Inflammatory macrophage treated with lipopolysaccharide for 1 hour (primary cell): ENCODE measurements around the gene MDM4.
"Not testable (repeated sequence)": the region's sequence is repeated elsewhere in the genome, so short reads cannot be mapped to it uniquely, and the experiment has no call there.

Source experiments
- DNase-seq, 2 donors: peaks; one replicate each; pipeline ENCODE4 v3.0.0-alpha.2; 2020 to 2022

Gene MDM4

GRCh38 chr1:204516180-204516879 lies at the start of gene MDM4:
Gene MDM4 (plus strand): TSS chr1:204516406. CDS start chr1:204525519, 9,113 bp downstream.
- DNase-seq, result peak; percentile 97 to 98

- peak in 1 of 2 donors; percentile 33 for DNase-seq
Measured at GRCh38 chr1:204466416-204467405, 49.5 kb upstream of the MDM4 start.

DNA sequence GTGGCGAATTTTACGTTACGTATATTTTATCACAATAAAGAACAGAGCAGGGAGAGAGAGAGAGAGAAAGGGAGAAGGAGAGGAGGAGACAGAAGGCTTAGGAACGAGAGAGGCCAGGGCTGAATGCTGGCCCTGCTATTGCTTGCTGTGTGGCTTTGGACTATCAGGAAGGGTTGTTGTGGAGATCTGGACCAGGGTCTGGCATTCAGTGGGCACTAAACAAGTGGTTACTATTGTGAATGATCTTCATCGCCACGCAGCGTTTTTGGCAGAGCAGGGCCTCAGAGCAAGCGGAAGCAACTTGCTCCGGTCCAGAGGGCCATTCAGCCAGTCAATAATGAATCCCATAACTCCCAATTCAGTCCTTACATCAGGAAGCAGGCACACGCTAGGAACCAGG lies 48.0 kb upstream of the MDM4 start:
- DNase-seq, result no peak

- no peak for DNase-seq
Measured at GRCh38 chr1:204468766-204469302, 47.4 kb upstream of the MDM4 start.

GRCh38 chr1:204469304-204469703 lies 46.9 kb upstream of the MDM4 start:
- DNase-seq, result no peak

DNA sequence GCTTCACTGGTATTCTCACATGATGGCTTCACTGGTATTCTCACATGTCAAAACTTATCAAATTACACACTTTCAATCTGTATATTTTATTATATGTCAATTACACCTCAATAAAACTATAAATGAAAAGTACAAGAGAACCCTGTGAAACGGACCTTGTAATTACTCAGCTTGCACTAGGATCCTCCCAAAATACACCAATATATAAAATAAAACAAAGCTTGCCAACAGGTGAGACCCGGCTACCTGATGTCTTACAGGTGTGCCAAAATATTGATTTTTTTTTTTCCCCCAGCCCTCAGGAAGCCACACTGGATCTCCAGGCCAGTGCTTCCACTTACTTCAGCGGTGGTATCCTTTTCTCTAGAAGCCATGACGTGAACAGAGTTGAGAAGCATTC lies 44.5 kb upstream of the MDM4 start:
- DNase-seq, result no peak

- no peak for DNase-seq
Measured at GRCh38 chr1:204472660-204473059, 43.5 kb upstream of the MDM4 start.

- no peak for DNase-seq
Measured at GRCh38 chr1:204473400-204473965, 42.7 kb upstream of the MDM4 start.

GRCh38 chr1:204475656-204476432 lies 40.4 kb upstream of the MDM4 start:
- peak; percentile 35 to 44 for DNase-seq

DNA sequence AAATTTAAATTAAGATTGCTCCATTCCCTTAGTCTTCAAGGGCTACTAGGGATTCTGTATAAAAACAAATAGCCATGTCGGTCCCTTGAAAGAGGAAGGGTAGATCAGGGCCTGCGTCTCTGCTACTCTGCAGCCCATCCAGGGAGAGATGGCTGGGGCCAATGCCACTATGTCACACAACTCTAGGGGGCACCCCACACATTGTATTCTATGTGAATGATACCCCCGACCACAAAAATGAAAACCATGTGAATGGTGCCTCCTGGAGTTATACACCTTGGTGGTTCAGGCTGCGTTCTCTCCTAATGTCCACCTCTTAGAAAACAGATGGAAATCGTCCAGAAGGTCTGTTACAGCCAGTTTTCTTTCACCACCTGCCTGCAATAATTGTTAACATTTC lies 39.6 kb upstream of the MDM4 start:
- DNase-seq, result no peak

DNA sequence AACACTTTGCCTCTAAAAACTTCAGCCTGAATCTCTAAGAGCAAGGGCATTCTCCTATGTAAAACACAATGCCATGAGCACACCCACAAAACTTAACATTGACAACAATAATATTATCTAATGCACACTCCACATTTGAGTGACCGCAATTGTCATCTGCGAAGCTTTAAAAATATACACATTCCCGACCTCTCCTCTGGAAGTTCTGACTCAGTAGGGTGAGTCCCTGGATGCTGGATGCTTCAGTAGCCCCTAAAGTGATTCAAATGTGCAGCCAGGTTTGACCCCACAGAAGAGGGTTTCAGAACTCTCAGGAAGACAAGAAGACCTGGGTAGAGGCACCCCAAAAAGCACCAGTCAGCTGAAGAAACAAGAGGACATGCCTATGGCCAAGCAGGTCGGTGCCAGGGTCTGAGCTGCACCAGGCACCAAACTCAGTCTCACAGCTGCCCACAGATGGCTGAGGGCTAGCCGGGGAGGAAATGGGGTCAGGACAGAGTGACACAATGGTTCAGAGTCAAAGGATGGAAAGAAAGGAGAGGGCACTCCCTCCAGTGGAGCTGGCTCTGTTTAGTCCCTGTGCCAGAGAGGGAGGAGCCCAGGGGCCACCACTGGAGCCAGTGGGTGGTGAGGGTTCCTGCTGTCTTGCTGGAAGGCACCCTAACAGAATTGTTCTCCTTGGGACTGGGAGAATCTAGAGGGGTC lies 39.0 kb upstream of the MDM4 start:
- no peak for DNase-seq

GRCh38 chr1:204478172-204478899 lies 37.9 kb upstream of the MDM4 start:
- no peak for DNase-seq

- no peak for DNase-seq
Measured at GRCh38 chr1:204478921-204479320, 37.3 kb upstream of the MDM4 start.

DNA sequence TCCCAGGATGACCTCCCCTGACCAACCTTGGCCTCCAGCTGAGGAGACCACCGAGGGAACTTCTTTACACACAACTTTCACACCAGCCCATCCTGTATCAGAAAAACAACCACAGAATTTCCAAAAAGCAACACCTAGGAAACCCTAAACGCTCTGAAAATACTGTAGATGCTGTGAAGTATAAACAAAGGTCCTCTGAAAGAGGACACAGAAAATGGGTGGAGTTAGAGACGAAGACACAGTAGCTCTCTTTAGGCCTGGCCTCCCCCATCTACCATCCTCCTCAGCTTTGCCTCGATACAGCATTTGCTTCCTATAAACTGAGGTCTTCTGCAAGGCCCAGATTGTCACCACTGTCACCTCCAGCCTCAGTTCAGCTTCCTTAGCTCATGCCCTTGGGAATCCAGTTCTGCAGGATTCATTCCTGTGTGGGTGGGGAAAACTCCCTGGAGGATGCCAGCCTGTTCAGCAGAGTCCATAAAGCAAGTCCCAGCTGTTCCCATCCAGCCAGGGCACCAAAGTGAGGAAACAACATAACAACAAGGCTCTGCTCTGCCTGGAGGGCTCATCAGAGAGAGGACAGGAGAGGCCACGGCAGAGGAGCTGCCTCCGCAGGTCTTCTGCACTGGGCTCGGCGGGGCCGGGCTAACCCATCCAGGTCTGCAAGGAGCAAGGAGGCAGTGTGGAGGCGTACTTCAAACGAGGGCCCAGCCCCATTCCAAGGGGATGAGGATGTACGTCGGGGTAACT lies 36.6 kb upstream of the MDM4 start:
- no peak for DNase-seq

- no peak for DNase-seq
Measured at GRCh38 chr1:204480515-204480914, 35.7 kb upstream of the MDM4 start.

DNA sequence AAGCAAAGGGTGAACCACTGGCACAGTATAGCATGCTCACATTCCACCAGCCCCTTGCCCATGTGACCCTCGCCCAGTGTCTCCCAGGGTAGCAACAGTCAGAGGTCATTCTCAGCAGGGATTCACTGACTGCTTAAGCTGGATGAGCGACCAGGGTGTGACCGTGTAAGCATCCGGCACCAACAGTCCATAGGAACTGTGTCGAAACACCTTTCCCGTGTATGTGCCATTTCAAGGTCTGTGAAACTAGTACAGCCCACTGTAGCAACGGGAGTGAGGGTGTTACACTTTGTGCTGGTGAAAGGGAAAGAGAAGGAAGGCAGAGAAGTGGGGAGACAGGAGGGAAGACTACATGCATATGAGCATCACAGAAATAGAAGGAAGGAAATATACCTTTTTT lies 32.4 kb upstream of the MDM4 start:
- no peak for DNase-seq

GRCh38 chr1:204486513-204487255 lies 29.5 kb upstream of the MDM4 start:
- not testable (repeated sequence) for DNase-seq

DNA sequence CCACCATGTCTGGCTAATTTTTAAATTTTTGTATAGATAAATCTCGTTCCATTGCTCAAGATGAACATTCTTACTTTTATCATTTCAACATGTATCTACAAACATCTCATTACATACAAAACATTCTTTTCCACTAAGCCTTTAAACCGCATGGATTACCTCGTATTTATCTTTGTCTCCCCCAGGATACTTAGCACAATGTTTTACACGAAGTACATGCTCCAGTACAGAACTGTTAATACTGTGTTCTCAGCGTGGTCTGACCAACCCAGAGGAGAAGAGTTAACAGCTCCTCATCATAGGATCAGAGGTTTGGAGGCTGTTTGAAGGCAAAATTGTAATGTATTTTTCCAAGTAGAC lies 29.0 kb upstream of the MDM4 start:
- no peak for DNase-seq

DNA sequence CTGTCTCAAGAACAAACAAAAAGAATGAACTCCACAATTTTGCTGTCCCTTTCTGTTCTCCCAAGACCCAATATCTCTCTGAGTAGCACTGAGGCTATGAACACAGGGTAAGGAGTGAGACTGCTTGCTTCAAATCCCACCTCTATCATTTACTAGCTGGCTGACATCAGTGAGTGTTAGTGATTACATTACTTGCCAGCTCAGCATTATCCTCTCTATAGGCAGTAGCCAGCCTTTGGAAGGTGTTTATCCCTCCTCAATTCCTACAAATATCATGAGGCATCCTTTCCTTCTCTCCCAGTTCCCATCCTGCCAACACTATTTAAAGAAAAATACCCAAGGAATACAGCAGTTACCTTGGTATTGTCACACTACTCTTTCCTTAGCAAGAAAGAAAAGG lies 24.6 kb upstream of the MDM4 start:
- DNase-seq, result no peak
